HG03139 (cell line): ENCODE data around the gene CLHC1.
"Not testable (repeated sequence)": the region's sequence is repeated elsewhere in the genome, so short reads cannot be mapped to it uniquely, and the experiment has no call there.

Source experiments
- ATAC-seq: cut with Tn5 transposase; IDR thresholded peaks from one replicate; pipeline ENCODE4 v1.9.1; 2021; ENCODE audit not compliant: unreplicated experiment

Gene CLHC1

DNA sequence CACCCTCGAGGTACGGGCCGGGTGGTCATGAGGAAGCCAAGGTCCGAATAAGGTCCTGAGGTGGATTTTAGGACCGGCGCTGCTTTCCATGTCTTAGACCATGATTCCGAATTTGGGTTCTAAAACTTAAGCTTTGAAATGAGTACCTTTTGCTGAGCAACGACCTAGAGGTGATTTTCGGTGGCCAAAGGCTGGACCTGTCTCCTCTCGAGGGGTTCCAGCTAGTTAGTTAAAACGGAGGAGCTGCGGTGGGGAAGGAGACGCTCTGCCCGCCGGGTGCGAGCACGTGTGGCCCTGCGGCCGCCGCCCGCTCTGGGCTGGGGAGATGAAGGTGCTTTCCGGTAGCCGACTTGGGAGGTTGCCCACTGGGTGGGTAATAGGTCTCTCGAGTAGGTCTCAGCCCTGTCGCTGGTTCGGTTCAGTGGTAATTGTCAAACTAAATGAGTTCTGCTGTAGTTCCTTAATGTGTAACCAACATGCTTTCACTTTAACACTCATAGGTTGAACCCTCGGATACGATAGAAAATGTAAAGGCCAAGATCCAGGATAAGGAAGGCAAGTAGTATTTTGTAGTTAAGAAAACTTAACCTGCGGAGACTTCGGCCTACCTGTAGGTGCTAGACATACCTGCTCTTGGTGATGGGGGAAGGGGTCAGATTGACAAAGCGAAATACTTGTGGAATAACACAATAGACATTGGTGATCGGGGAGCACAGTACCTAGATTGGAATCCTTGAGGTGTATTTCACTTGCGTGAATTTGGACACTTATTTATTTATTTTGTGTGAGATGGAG is 967 bp upstream of the CLHC1 start:
- ATAC-seq = peak; percentile 2

DNA sequence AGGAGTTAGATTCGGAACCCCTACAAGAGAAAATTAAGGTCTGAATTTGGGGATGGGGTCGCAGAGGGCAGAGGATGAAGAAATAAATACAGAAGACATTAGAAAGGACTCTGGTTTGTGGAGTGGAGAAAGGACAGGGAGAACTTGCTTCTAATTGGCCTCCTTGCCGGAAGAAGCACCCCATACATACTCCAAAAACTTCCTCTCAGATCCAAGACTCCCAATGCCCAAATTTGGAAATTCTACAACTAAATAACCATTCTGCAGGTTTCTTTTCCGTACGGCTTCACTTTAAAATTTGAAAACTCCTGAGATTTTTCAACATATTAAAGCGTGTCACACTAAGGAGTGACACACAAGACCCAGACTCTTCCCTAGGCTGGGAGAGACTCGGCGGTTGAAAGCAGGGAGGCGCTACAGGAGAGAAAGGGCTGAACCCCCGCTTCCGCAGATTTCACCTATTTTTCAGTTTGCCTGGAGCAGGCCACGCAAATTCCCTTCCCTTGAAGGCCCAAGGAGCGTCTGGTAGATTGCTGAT is 478 bp downstream of the CLHC1 start:
- no peak for ATAC-seq

DNA sequence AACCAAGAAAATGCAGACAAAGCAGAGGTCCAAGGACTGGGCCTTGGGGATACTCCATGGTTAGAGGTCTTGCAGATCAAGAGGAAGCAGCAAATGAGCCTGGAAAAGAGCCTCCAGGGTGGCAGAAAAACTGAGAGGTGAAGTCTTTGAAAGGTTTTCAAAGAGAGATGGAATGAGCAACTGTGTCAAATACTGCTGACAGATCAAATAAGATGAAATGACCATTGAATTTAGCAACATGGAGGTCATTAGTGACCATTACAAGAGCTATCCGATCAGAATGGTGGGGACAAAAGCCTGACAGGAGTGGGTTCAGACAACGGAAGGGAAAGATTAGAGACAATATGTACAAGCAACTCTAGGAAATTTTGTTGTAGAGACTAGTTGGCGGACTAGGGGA is 1.5 kb downstream of the CLHC1 start:
- no peak for ATAC-seq

DNA sequence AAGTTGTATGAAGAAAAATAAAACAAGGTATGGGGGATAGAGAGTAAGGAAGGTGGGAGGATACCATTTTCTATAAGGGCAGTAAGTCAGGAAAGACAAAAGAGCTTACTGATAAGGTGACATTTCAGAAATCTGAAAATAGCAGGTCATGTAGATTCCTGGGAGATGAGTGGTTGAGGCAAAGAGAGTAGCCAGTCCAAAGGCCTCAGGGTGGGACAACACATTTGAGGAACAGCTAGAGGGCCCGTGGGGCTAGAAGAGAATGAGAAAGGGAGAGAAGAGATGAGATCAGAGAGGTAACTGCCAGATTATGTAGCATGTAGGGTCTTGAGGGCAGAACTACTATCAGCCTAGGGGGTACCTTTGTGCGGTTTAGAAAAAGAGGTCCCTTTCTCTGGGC is 2.9 kb downstream of the CLHC1 start:
- no peak for ATAC-seq

DNA sequence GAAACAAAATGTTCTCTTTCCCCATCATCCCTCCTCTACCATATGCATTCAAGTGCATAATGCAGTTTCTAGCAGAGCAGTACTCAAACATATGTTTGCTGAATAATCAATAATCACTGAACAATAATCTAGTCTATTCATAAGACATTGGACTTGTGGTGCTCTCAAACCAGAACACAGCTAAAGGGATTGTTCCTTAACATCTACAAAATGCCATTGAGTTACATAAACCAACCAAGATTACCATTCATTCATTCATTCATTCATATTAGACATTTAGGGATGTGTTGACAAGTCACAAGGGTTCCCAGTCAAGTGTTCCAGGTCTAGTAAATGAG is 3.9 kb downstream of the CLHC1 start:
- ATAC-seq = no peak

DNA sequence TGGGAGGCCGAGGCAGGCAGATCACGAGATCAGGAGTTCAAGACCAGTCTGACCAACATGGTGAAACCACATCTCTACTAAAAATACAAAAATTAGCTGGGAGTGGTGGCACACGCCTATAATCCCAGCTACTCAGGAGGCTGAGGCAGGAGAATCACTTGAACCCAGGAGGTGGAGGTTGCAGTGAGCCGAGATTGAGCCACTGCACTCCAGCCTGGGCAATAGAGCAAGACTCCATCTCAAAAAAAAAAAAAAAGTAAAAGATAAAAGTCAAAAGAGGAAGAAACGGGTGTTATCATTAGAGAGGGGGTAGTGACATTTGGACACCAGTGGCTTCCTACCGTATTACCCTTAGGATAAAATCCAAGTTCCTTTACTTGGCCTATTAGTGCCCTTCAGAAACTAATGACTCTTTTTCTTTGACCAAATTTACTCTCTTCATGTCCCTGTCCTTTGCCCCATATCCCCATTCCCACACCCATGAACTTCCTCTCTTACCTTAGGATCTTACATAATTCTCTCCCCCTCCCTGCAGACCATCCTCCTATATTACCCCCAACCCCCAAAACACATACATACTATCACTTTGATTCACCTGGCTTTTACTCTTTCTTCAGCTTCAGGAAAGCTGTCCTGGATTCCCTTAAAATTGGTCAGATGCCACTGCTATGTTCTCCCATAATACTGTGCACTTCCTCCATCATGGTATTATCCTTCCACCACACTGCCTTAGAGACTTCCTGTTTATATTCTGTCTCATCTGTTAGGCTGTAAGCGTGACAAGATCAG is 4.5 kb downstream of the CLHC1 start:
- not testable (repeated sequence) for ATAC-seq

DNA sequence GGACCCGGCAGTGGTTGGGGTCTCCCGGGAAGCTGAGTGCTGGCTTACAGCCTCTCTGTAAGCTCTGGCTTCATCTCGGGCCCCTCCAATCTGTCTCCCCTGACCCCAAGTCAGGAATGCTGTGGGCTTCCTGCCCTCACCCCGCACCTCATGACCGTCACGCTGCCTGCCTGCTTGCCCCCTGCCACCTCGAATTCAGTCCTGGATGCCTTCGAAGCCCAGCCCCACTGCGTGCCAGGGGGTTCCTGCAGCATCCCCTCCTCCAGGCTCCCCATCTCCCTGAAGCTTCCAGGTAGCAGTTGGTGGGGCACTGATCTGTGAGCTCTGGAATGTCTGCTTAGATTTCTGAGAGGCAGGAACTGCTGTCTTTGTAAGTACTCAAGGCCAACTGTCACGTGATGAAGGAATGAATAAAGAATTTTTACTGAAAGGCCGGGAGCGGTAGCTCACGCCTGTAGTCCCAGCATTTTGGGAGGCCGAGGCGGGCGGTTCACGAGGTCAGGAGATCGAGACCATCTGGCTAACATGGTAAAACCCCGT is 6.5 kb downstream of the CLHC1 start:
- ATAC-seq = no peak

DNA sequence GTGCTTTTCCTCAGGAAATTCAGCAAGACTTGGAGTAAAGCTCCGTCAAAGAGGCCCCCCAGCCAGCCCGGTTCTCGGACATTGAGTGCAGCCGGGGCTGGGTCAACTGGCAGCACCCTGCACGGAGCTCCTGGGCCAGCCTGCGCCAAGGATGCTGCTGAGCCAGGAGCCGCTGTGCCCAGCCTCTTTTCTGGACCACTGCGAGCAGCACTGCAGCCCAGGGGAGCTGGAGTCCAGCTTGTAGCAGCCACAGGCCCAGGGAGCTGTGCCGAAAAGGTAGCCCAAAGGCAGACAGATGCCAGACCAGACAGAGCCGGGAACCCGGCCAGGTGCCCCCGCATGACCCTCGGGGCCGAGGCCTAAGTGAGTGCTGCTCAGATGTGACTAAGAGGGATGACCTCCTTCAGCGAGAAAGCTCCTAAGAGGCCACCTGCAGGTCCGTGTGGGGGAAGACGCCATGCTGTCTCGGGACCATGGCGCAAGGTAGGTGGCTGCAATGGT is 7.3 kb downstream of the CLHC1 start:
- ATAC-seq = no peak

DNA sequence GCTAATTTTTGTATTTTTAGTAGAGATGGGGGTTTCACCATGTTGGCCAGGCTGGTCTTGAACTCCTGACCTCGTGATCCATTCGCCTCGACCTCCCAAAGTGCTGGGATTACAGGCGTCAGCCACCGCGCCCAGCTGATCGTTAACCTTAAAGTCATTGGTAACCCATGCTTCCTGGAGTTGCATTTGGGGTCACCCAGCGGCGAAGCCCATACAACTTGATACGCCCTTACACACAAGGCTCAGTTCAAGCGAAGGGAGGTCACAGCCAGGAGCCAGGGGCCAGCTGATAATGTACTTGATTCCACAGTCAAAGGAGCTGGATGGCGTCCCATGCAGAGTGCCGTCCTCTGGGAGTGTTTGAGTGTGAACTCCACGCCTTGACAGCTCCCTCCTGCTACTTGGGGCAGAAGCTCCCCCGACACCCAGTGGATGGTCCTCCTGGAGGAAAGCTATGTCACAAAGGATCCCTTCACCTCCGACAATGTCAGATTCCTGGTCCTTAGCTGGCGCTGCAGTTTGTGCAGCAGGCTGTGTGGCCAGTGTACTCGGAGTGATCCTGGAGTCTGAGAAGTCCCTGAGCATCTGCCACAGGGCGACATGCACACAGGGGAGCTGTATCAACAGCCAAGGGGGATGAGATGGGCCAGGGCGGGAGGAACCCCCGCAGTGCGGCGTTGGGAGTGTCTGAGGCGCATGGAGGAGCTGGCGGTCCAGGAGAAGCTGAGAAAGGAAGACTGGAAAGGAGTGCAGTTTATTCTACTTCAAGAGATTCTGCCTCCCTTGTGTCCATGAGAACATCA is 7.9 kb downstream of the CLHC1 start:
- ATAC-seq = no peak

DNA sequence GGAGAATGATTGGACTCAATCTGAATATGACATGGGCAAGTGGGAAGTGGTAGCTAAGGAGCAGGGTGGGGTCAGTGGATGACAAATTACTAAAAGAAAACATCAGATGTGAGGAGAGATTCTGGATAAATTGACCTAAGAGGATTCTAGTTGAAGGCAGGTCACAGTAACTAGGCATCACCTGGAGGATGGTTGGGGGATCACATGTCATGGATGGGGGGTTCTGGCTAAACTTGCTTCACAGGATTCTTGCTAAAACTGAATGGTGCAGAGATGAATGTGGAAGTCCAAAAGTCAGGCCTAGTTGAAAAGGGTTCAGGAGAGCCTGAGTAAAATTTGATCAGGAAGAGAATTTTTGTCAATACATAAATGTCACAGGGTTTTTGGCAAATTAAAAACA is 18.3 kb downstream of the CLHC1 start:
- ATAC-seq = no peak

DNA sequence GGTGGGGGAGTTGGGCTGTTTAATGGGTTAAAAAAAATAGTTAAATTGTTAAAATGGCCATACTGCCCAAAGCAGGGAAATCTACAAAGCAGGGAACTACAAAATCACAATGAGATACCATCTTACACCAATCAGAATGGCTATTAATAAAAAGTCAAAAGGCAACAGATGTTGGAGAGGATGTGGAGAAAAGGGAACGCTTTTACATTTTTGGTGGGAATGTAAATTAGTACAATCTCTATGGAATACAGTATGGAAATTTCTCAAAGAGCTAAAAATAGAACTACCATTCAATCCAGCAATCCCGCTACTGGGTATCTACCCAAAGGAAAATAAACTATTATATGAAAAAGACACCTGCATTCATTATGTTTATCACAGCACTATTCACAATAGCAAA is 27.1 kb downstream of the CLHC1 start:
- no peak for ATAC-seq

DNA sequence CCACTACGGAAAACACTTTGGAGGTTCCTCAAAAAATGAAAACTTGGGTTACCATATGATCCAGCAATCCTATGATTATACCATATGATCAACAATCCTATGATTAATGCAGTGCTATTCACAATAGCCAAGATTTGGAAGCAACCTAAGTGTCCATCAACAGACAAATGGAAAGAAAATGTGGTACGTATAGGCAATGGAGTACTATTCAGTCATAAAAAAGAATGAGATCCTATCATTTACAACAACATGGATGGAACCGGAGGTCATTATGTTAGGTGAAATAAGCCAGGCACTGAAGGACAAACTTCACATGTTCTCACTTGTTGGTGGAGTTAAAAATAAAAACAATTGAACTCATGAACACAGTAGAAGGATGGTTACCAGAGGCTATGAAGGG is 27.6 kb downstream of the CLHC1 start:
- ATAC-seq = no peak

DNA sequence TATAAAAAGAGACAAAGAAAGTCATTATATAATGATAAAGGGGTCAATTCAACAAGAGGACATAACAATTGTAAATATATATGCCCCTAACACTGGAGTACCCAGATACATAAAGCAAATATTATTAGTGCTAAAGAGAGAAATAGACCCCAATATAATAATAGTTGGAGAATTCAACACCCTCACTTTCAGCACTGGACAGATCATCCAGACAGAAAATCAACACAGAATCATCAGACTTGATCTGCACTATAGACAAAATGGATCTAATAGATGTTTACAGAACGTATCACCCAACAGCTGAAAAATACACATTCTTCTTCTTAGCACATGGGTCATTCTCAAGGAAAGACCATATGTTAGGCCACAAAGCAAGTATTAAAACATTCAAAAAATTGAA is 31.7 kb downstream of the CLHC1 start:
- no peak for ATAC-seq

DNA sequence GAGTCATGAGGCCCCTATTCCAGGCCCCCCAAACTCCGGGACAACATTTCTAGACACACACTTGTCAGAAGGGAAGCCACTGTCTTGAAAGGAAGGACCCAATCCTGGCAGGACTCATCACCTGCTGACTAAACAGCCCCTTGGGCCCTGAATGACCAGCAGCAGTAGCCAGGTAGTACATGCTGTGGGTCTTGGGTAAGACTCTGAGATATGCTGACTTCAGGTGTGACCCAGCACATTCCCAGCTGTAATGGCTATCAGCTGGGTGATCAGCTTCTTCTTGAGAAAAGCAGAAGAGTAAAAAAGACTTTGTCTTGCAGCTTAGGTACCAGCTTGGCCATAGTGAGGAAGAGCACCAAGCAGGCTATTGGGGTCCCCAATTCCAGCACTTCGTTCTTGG is 35.6 kb downstream of the CLHC1 start:
- ATAC-seq = no peak

DNA sequence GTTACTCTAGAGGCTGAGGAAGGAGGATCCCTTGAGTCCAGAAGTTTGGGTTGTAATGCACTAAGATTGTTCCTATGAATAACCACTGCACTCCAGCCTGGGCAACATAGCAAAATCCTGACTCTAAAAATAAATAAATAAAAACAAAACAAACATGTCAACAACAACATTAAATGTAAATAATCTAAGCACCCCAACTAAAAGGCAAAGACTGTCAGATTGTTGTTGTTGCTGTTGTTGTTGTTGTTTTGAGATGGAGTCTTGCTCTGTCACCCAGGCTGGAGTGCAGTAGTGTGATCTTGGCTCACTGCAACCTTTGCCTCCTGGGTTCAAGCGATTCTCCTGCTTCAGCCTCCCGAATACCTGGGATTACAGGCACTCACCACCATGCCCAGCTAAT is 40.2 kb downstream of the CLHC1 start:
- ATAC-seq = not testable (repeated sequence)

DNA sequence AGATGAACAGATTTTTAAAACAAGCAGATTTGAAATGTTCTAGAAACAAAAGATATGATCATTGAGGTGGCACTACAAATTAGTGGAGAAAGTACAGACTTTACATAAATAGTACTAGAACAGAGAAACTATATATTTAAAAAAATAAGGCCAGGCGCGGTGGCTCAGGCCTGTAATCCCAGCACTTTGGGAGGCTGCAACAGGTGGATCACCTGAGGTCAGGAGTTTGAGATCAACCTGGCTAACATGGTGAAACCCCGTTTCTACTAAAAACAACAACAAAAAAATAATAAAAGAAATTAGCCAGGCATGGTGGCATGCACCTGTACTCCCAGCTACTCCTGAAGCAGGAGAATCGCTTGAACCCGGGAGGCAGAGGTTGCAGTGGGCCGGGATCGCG is 45.3 kb downstream of the CLHC1 start:
- not testable (repeated sequence) for ATAC-seq

DNA sequence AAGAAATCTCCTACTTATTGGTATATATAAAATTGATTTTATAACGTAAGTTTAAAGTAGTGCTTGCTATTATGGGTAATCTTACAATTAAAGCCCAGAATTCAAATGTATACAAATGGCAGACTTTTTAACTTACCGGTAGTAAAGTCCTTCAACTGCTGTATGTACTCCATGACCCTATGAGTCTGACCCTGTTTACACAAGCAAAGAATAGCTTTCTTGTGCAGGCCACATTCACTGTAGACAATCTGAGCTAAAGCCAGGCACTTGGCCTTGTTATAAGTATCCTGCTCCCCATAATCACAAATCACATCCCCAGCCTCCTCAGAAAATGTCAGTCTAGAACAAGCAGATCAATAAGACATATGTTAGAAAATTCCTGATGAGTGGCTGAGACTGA is 51.7 kb downstream of the CLHC1 start:
- ATAC-seq = no peak

DNA sequence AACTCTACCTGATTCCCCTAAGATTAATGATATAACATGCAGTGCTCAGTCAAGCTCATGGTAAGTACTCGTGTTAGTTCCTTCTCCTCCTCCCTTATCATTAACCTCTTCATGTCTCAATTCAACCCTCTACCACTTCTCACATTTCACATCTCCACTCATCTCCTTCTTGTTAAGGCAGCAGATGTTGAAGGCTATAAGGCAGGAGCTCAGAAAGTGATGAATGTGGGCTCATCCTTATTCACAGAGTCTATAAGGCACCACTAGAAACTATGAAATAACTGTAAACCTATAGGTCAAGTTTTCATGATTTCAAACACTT is 56.0 kb downstream of the CLHC1 start:
- no peak for ATAC-seq

DNA sequence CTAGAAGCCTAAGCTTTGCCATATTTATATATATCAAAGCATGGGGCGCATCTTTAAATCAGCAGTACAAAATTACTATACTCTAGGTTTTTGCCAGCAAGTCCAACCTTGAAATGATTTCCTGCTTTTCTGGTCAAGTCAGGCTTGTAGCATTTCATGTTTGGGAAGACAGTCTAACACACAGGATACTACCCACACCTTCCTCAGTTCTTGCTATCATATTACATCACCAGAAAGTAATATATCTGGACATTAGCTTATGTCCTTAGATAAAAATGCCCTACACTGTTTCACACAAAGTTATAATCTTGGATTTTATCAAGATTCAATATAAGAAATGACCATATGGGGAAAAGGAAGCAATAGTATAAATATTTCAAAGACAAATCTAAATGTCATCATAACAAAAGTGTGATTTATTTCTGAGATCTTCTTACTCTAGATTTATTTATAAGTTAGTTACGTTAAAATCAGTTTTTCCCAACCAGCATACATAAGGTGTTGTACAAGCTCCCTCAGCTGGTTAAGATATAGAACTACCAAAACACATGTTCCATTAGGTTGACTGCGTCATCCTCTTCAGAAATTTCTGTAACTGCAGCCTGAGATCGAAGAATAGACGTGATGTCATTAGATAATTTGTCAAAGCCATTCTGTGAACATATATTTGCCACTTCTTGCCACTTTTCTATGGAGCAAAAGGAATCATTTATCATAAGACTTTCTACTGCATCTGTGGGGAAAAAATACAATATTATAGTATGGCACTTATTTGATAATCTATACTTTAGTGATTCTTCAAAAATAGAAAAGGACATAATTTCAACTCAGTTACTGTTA is 56.6 kb downstream of the CLHC1 start:
- peak; percentile 60 for ATAC-seq

DNA sequence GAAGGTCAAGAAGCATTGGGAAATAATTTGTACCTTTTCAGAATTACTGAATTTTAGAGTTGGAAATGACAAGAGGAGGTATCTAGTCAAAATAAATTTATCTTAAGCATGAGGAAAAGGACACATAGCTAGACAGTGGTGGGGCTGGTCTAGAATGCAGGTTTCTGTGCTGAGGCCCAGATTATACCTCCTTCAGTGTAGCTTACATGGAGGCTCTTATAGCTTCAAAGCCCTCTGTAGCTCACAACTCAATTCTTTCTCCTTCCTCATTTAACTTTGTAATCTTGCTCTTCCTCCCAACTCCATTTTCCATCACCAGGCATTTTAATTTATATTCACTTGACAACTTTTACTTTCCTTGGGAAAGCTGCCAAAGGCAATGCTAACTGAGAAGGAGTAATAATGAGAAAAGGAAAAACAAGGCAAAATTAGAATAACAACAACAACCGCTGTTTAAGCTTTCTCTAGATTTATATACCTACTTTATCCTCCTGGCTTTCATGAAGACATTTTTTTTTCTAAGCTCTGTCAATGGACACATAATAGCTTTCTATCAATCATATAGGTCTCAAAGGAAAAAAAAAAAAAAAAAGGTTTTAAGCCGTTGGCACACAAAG is 58.5 kb downstream of the CLHC1 start:
- ATAC-seq = no peak
